NCI-H82 (cell line): ENCODE data around the gene ATG13.
"Not testable (repeated sequence)": the region's sequence is repeated elsewhere in the genome, so short reads cannot be mapped to it uniquely, and the experiment has no call there.

ENCODE experiments used
- DNase-seq: peaks from one replicate; lab custom pipeline; 2025; lab: John Stamatoyannopoulos, UW

ATG13 gene

DNA sequence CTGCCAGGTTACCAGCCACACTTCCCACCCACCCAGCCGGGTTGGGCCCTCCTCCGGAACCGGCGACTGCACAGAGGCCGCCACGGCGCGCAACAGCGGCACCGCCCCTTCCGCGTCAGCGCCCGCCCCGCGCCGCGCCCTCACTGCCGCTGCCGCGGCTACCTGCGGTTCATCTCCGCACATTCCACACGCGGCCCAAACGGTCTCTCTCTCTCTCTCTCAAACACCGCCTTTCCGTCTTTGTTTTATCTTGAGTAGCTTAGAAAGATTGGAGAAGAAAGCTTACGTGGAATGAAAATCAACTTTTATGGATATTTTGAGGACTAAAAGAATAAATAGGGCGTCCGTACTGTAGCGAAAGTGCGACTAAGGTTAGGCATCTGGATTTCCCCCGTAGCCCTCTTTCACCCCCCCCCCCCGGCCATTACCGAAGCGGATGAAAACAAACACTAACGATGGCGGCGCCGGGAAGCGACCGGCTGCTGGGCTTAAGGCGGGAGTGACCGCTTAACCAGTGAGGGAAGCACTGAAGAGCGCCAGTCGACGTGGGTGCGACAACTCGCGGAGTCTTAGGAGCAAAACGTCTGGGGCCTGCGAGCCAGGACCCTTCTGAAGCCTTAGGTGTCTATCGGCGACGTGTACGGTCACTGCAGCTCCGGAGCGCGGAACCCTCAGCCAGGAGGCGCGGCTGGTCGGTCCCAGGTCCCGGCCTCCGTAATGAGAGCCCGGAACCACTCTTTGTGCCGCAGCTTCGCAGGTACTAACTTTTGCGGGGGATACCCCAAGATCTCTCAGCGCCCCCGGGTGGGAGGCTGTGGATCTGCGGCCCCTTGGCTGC is at the start of gene ATG13, which contains the start of gene HARBI1:
ATG13 (plus strand) TSS at position 420 of the 838 bp plus-strand sequence. CDS start 26,739 bp downstream, outside the sequence.
HARBI1 (minus strand) TSS at position 94 of the 838 bp plus-strand sequence. CDS start 990 bp downstream, outside the sequence.
- peak; percentile 91 for DNase-seq

DNA sequence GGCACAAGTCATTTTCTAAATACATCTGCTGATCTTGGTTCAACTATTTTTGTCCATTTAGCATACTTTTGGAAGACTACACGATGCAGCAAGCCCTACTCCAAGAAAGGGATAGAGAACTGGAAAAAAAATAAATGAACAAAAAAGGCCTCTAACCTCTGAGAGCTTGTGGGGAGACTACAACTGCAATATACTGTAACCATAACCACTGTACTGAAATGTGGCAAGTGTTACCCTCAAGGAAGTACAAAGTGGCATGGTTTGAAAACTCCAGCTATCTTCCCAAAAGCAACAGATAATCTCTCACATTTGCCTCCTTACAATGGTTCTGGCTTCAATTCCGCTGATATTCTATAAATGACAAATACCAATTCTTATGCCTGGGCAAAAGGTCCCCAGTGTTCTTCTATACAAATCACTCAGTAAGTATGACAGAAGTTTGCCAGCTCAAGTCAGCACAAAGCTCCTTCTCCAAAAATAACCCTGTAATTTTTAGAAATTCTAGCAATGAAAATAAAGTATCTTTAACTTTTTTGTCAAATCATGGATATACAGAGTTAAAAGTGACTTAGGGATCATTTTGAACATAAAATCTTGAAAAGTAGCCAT is 46.5 kb upstream of the ATG13 start:
- no peak for DNase-seq

DNA sequence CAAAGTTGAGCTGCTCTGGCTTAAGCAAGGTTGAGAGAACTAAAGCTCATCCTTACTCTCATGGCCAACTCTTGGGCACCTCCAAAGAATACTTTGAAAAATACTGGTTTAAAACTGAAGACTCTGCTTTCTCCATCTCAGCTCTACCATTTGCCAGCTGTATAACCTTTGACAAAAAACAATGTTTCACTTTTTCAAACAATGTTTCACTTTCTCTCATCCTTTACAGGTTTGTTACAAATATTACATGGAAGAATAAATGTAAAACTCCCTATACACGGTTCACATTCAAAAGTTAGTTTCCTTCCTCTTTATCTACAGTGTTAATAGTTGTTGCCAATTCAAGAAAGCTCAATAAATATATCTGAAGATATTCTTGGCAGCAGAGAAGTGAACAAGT is 42.7 kb upstream of the ATG13 start:
- DNase-seq, result no peak

DNA sequence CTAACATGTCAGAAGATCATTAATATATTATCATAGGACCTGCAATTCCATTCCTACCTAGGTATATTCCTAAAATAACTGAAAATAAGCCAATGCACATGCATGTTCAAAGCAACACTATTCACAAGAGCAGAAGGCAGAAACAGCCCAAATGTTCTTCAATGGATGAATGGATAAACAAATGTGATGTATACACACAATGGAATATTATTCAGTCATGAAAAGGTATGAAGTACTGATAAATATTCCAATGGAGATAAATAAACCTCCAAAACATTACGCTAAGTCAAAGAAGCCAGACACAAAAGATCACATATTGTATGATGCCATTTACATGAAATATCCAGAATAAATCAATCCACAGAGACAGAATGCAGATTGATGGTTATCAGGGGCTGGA is 40.3 kb upstream of the ATG13 start:
- DNase-seq, result no peak

DNA sequence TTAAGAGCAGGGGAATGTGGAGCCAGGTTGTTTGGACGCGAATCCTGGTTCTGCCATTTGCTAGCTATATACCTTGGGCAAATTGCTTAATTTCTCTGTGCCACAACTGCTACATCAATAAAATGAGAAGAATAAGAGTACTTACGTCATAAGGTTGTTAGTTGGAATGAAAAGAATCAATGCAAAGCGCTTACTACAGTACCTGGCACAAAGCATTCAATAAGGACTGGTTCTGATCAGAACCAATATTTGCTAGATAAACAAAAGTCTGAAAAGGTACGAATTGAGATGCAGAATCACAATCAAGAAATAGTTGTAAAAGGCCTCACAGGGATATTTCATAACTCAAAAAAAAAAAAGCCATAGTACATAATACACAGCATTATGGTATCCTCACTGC is 34.8 kb upstream of the ATG13 start:
- DNase-seq, result no peak

DNA sequence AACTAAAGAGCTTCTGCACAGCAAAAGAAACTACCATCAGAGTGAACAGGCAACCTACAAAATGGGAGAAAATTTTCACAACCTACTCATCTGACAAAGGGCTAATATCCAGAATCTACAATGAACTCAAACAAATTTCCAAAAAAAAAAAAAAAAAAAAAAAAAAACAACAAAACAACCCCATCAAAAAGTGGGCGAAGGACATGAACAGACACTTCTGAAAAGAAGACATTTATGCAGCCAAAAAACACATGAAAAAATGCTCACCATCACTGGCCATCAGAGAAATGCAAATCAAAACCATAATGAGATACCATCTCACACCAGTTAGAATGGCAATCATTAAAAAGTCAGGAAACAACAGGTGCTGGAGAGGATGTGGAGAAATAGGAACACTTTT is 33.8 kb upstream of the ATG13 start:
- not testable (repeated sequence) for DNase-seq

DNA sequence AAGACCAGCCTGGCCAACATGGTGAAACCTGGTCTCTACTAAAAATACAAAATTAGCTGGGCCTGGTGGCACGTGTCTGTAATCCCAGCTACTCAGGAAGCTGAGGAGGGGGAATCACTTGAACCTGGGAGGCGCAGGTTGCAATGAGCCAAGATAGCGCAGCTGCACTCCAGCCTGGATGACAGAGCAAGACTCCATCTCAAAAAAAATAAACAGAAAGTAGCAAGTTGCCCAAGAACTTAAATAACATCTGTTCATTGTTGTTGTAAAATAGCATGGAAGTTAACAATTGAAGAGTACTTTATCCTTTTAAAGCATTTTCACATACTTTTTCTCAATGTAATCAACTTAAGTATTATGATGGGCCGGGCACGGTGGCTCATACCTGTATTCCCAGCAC is 29.2 kb upstream of the ATG13 start:
- DNase-seq, result no peak

DNA sequence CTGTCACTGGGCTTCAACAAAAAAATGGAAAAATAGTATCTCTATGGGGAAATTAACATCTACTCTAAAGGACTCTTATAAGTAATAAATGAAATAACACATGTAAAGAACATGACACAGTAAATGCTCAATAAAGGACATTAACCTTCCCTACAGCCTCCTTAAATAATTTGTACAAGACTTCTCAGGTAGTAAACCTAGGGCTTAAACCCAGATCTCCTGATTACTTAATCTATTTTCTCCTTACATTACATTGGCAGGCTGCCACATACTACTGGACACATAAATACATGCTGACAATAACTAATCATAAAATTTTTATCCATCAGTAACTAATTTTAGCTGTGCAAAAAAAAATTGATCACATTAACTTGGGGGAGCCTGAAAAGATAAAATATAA is 28.4 kb upstream of the ATG13 start:
- DNase-seq, result peak; percentile 59

DNA sequence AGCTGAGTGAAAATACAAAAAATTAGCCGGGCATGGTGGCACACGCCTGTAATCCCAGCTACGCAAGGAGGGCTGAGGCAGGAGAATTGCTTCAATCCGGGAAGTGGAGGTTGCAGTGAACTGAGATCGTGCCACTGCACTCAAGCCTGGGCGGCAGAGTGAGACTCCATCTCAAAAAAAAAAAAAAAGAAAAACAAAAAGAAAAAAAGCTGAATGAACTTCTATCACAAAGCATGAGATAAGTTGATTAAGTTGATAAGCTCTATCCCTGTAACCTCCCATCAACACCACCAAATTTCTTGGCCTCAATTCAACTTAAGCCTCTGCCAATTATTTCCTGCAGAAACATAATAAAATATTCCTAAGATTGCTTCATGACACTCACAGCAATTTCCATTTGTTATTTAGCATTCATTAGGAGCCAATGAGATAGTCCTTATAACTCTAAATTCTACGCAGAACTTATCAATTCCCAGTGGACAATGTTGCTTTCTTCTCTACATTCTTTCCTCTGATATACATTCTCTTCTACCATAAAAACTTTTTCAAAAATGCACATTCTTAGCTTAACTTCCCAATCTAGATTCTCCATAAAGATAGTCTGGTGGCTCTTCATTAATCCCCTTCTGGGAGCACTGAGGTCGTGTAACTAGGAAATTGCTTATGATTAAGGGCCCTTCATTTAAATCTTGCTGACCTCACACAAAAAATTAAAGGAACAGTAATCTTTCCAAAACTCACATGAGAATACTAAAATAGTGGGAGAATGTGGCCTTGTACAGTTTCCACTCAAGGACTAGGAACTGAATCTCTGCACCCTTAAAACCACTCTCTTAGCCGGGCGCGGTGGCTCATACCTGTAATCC is 26.4 kb upstream of the ATG13 start:
- DNase-seq, result peak; percentile 56

DNA sequence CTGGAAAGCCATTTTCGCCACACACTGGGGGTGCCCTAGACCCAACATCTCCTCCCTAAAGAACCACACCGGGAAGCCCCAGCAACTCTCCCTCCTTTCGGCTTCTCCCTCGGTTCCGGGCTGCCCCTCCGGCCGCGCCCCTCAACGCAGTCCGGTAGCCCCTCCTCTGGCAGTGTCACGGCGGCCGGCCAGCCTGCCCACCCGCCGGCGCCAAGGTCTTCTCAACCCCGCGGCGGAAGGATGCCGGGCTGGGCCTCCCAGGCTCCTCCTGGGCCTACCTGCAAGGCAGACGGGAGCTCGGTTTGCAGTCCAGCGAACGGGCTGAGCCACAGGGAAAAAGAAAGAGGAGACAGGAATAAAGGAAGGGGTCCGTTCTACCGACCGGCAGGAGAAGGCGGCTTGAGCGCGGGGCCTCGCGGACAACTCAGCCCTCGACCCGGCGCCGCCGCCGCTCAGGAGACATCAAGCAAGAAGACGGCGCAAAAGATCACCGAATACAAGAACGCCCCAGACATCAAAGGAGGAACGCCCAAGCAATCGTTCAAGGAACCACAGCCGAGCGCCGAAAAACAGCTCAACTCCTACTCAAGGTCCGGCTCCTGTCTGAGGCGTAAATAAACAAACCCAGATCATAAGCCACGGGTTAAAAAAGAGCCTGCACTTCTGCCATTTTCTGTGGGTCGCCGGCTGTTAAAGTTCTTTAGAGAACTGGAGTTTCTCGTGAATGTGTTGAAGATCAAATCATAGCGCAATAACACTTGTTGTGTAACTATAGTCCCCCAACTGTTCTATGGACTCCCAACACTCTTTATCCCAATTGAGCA is 23.6 kb upstream of the ATG13 start, which contains the start of gene AMBRA1:
AMBRA1 (minus strand) TSS at position 474 of the 824 bp plus-strand sequence. CDS start 45,643 bp downstream, outside the sequence.
- peak; percentile 93 for DNase-seq

DNA sequence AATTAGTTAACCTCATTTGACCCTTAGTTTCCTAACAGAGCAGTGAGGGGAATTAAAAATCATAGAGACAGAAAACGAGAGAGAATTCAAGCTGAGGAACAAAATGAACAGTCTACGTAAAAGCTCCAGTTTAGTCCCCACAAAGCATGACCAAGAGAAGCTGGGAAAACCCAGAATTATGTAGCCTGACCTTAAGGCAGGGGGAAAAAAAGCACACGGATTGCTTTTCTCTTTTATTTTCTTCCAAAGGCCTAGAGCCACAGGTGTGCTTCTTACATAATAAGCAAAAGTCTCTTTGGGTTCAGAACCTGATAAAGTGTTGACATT is 23.0 kb upstream of the ATG13 start:
- DNase-seq, result no peak

DNA sequence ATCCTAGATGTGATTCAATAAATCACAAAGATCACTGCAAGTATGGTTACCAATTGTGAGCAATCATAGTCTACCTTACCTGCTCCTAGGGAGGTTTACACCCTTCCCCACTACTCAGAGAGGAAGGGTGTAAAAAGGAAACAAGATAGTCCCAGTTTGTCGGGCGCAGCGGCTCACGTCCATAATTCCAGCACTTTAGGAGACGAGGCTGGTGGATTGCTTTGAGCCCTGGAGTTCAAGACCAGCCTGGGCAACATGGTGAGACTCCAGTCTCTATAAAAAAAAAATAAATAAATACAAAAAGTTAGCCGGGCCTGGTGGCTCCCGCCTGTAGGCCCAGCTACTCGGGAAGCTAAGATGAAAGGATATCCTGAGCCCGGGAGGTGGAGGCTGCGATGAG is 22.6 kb upstream of the ATG13 start:
- no peak for DNase-seq

DNA sequence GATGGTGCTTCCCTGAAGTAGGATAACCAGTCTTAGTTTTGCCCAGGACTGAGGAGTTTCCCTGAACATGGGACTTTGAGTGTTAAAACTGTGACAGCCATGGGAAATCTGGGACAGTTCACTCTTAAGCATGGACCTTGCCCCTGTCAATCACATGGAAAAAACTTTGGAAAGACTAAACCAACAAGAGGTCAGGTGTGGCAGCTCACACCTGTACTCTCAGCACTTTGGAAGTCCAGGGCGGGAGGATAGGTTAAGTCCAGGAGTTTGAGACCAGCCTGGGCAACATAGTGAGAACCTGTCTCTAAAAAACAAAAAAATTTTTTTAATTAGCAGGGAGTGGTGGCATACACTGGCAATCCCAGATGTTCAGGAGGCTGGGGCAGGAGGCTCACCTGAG is 20.2 kb upstream of the ATG13 start:
- no peak for DNase-seq

DNA sequence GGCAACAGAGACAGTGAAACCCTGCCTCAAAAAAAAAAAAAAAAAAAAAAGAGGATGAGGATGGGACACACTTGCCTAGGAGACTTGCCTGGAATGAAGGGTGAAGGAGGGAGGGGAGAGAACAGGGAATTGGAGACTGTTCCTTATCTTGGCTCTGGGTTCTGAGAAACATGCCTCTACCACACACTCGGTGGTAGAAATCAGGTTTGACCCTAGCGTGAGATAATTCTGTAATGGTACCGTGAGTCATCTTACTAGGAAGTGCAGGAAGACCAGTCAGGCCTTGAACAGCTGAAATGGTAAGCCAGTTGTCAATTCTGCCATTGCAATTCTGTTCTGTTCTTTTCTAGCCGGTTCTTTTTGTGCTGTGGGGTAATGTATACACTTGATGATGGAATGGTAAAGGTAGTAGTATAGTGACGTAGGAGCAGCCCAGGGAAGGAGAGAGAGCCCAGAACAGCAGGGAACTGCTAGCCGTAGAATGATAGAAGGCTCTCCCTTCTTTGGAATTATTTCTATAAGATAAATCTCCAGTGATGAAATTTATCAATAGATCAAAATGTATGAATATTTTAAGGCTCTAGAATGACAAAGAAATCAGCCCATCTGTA is 19.6 kb upstream of the ATG13 start:
- no peak for DNase-seq

DNA sequence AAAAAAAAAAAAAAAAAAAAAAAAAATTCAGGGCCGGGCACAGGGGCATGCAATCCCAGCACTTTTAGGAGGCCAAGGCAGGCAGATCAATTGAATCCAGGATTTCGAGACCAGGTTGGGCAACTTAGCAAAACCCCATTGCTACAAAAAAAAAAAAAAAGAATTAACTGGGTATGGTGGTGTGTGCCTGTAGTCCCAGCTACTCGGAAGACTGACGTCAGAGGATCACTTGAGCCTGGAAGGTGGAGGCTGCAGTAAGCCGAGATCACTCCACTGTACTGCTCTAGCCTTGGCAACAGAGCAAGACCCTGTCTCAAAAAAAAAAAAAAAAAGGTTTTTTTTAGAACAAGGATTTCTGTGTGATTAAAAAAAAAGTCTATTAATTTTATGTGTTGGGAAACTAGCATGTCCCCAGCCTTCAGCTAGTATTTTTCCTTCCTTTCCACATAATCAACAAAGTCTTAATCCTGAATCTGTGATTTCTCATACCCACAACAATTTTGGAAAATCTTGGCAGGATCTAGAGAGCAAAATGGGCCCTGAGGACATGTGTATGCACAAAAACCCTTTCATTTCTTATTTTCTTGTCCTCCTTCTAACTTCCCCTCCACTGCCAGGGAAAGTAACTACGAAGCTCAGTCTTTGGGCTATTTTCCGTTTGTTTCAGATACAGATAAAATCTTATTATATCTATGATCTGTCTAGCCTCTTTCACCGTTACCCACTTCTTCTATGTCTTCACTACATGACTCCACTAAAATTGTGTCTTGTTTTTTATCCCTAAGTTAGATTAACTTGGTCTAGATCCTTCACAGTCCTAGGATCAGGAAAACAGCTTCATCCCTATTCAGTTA is 17.8 kb upstream of the ATG13 start:
- DNase-seq, result no peak

DNA sequence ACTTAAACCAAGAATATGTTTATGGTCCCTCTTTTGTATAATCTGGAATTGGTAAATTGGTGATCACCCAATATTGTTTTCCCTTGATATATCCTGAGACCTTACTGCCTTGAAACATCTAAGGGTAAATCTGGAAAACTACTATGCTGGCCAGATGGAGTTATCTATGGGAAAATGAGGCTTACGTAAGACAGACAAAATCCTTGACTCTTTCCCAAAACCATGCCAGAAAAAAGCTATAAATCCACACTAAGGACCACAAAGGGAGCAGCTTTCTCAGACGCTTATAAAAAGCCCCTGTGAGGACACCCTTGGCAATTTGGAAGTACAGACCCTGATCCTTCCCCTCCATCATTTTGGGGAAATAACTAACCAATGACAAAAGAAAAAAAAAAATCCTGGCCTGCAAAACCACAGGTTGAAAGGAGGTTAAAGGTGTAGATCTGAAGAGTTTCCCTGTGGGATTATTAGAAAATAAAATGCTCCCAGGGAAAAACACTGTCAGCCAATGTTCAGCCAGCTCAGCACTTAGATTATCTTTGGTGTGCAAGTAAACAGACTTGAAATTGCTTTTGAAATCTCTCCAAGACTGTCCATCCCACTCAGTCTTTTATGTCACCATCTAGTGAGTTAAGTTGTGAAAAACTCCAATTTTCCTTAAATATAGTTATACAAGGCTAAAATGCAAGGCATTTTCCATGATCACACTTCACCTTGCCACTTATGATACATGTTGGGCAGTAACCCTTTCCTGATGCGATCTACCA is 17.0 kb upstream of the ATG13 start:
- DNase-seq, result no peak

DNA sequence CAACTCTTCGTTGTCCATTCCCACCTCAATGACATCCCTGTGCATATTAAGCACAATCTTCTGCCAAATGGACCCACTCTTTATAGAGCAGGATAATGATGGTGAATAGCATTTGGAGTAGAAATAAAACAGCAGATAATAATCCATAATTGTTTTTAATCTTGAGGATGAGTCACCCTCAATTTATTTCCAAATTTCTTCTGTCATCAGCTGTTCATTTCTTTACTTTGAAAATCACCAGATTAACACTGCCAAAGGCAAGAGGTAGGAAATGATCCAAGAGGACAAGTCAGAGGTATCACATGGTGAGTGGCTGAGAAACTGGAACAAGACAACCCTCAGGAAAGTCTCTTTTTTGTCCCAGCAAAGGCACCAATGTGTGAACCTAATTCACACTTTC is 16.2 kb upstream of the ATG13 start:
- no peak for DNase-seq

DNA sequence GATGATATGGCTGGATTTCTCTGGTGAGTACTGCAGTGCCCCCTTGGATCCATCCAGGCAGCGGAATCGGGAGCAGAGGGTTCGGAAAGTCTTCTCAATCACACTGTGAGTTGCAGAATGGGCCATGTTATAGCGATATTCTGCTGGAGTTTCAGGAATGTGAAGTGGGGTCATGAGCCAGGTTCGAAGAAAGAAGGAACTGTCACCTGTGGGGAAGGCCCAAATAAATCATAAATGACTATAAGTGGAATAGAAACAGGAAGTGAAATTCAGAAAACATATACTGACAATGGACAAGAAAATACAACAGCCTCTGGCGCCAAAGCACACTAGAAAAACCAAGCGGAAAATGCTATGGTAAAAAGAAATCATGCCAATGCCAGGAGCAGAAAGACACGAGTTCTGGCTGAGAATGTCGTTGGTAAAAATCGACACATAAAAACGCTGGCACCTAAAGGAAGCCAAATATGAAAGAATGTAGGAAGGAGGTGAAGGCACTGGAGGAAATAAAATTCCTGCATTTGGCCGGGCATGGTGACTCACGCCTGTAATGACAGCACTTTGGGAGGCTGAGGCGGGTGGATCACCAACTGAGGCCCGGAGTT is 13.5 kb upstream of the ATG13 start:
- DNase-seq, result no peak

DNA sequence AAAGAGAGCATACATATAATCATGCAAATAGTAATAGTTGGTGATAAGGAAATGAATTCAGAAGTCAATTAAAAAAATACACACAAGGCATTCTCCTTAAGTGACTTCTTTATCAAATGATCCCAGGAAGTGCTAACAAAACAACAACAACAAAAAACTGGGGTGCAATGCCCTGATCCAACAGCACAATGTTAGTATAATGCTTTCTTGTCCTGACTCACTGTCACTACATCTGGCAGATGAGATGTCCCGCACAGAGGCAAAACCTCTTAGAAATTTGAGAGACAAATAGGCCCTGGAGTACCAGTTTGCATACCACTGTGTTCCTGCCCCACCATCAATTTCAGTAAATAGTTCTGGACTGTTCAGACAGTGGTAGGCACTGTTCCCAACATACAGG is 12.6 kb upstream of the ATG13 start:
- DNase-seq, result no peak
